ENCODE data around the gene ITGAL.

- TF ChIP-seq CTCF (IDR thresholded peaks at IDR 0.05) (no peak), POLR2A (IDR thresholded peaks at IDR 0.05) (no peak)
Observed at GRCh38 chr16:30565984-30566383, 93.4 kb downstream of the ITGAL start.
